HEK293T (cell line): ENCODE data around the gene LCE2A.
"Not testable (repeated sequence)": the region's sequence is repeated elsewhere in the genome, so short reads cannot be mapped to it uniquely, and the experiment has no call there.

Source experiments
- CTCF ChIA-PET: fragments of 350-600 bp; formaldehyde crosslinking; extraction: SDS; loops from one replicate; lab custom pipeline; 2021; ENCODE audit warnings: antibody characterized with exemption, inconsistent platforms; lab: Yijun Ruan, JAX
- POLR2A ChIA-PET: fragments of 350-600 bp; formaldehyde crosslinking; extraction: SDS; loops from one replicate; lab custom pipeline; 2020; ENCODE audit warnings: antibody characterized with exemption, inconsistent platforms; lab: Yijun Ruan, JAX
- DNase-seq: peaks from one replicate; pipeline ENCODE4 v3.0.0; 2012; ENCODE audit warnings: mixed read lengths; ENCODE audit errors: extremely low spot score
- ARNT ChIP-seq: fragments of 450-650 bp; IDR thresholded peaks from 2 replicates; pipeline ENCODE4 v1.6.1; 2017; ENCODE audit warnings: mild to moderate bottlenecking
- BHLHE40 ChIP-seq: fragments of 450-650 bp; IDR thresholded peaks from 2 replicates; pipeline ENCODE4 v1.6.1; 2016; ENCODE audit warnings: mild to moderate bottlenecking, moderate library complexity, borderline replicate concordance
- CTBP1 ChIP-seq: fragments of 450-650 bp; IDR thresholded peaks from 2 replicates; pipeline ENCODE4 v1.6.1; 2016; ENCODE audit warnings: borderline replicate concordance
- ELF4 ChIP-seq: fragments of 450-650 bp; IDR thresholded peaks from 2 replicates; pipeline ENCODE4 v1.6.1; 2017; ENCODE audit warnings: antibody characterized with exemption
- FOXA1 ChIP-seq: fragments of 450-650 bp; IDR thresholded peaks from 2 replicates; pipeline ENCODE4 v1.6.1; 2016; ENCODE audit warnings: mild to moderate bottlenecking
- FOXK2 ChIP-seq: fragments of 450-650 bp; IDR thresholded peaks from 2 replicates; pipeline ENCODE4 v1.6.1; 2016; ENCODE audit warnings: mild to moderate bottlenecking
- FOXM1 ChIP-seq: fragments of 450-650 bp; IDR thresholded peaks from 2 replicates; pipeline ENCODE4 v1.6.1; 2017; ENCODE audit warnings: mild to moderate bottlenecking, borderline replicate concordance
- HDGF ChIP-seq: fragments of 450-650 bp; IDR thresholded peaks from 2 replicates; pipeline ENCODE4 v1.6.1; 2017; ENCODE audit warnings: antibody characterized with exemption, borderline replicate concordance
- L3MBTL2 ChIP-seq: fragments of 450-650 bp; conservative IDR thresholded peaks from 2 replicates; pipeline ENCODE4 v1.6.1; 2016; ENCODE audit warnings: mild to moderate bottlenecking
- LEF1 ChIP-seq: fragments of 450-650 bp; IDR thresholded peaks from 2 replicates; pipeline ENCODE4 v1.6.1; 2017; ENCODE audit warnings: mild to moderate bottlenecking, borderline replicate concordance
- NFRKB ChIP-seq: fragments of 450-650 bp; IDR thresholded peaks from 2 replicates; pipeline ENCODE4 v1.6.1; 2016; ENCODE audit warnings: mild to moderate bottlenecking, moderate library complexity
- PKNOX1 ChIP-seq: fragments of 450-650 bp; IDR thresholded peaks from 2 replicates; pipeline ENCODE4 v1.6.1; 2016
- SP1 ChIP-seq: fragments of 450-650 bp; IDR thresholded peaks from 2 replicates; pipeline ENCODE4 v1.6.1; 2017
- SUZ12 ChIP-seq: fragments of 450-650 bp; IDR thresholded peaks from 2 replicates; pipeline ENCODE4 v1.6.1; 2016; ENCODE audit warnings: mild to moderate bottlenecking
- TARDBP ChIP-seq: fragments of 450-650 bp; IDR thresholded peaks from 2 replicates; pipeline ENCODE4 v1.6.1; 2016
- ZNF384 ChIP-seq: fragments of 450-650 bp; IDR thresholded peaks from 2 replicates; pipeline ENCODE4 v1.6.1; 2016

The LCE2A gene

DNA sequence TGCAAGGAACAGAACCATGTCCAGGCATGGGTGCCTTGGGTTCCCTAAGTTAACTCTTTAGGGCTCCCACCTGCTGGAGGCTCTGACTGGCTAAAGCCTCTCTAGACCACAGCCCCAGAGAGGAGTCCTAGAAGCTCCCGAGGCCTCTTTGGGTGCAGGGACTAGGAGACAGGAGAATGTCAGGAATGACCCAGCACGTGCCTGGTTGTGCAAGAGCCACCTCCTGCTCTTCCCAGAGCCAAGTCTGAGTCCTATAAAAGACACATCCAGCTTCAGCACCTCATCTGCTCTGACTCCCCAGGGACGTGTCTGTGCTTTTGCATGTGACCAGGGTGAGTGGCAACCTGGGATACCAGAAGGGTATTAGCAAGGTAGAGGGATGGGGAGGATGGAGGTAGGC, 35.0 kb upstream of the LCE2A start, which contains the start of gene LCE2D:
TSS of gene LCE2D (plus strand) at position 283 of the 400 bp plus-strand sequence. CDS start 726 bp downstream, outside the sequence.
- ChIA-PET POLR2A (no interaction called here), CTCF (no interaction called here)
- TF ChIP-seq FOXK2 (no peak), ARNT (no peak), NFRKB (no peak), SP1 (no peak), L3MBTL2 (no peak), BHLHE40 (no peak), CTBP1 (no peak), FOXA1 (no peak), PKNOX1 (no peak), LEF1 (no peak)
- DNase-seq, result no peak

DNA sequence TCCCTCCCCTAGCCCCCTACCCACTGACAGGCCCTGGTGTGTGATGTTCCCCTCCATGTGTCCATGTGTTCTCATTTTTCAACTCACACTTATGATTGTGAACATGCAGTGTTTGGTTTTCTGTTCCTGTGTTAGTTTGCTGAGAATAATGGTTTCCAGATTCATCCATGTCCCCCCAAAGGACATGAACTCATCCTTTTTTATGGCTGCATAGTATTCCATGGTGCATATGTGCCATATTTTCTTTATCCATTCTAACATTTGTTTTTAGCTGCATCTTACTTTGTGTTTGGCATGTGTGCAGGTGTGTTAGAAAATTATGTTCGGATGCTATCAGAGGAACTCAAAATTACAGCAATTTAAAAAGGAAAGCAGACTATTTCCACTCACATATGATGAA, 32.0 kb upstream of the LCE2A start:
- CTCF ChIA-PET, DNase-seq, POLR2A ChIA-PET: not testable (repeated sequence)

DNA sequence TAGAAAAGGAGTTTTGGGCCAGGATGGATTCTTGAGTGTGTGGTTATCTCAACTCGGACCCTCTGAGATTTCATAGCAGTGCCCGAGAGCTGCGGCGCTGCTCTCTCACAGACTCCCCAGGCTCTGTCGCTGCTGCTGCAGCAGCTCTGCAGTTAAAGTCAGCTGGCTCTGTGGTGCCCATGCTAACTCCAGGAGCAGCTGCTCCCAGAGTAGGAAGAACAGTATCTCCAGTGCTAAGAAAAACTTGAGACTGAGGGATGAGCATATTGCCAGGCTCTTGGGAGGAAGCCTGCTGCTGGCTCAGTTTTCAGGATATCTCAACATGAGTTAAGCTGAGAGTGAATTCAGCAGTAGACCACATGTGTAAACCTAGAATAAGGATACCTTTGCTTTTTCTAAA, 30.5 kb upstream of the LCE2A start:
- no peak for TF ChIP-seq SP1
- no peak for TF ChIP-seq LEF1
- no peak for TF ChIP-seq ARNT
- TF ChIP-seq HDGF, result no peak
- TF ChIP-seq NFRKB, result no peak
- no peak for TF ChIP-seq FOXK2
- ChIA-PET POLR2A (no interaction called here), CTCF (no interaction called here)
- DNase-seq, result no peak

DNA sequence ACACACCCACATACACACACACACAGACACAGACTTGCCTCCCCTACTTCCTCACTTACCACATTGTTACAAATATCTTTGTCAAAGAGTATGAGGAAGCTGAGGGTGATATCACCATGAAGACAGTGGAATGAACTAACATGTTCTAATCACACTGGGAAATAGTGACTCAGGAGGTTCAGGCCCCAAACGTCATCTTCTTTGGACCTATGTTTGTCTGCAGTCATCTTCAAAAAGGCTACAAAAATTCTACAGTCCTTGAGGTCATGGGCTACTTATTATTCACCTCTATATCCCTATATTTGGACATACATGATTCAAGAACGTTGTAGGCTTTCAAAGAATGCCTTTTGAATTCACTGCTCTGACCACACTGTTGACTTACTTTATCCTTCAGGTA, 25.1 kb upstream of the LCE2A start:
- DNase-seq, result no peak
- POLR2A ChIA-PET, result no interaction called here
- CTCF ChIA-PET, result no interaction called here
- TF ChIP-seq LEF1, result no peak
- TF ChIP-seq TARDBP, result no peak
- TF ChIP-seq ZNF384, result no peak

- CTCF ChIA-PET, DNase-seq, POLR2A ChIA-PET: not testable (repeated sequence)
These were observed 23.2 kb upstream of the LCE2A start, which contains the start of gene LCE2C for GRCh38 chr1:152674983-152675382. TSS of gene LCE2C (plus strand) at chr1:152675279. CDS start at chr1:152676016, 737 bp downstream.

DNA sequence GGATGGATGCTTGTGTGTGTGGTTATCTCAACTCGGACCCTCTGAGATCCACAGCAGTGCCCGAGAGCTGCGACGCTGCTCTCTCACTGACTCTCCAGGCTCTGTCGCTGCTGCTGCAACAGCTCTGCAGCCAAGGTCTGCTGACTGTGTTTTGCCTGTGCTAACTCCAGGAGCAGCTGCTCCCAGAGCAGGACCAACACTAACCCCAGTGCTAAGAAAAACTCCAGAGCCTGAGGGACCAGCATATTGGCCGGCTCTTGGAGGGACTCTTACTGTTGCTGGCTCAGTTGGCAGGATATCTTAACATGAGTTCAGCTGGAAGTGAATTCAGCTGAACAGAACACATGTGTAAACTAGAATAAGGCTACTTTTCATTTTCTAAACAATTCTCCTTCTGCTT, 18.7 kb upstream of the LCE2A start:
- ChIA-PET CTCF (no interaction called here), POLR2A (no interaction called here)
- DNase-seq, result no peak
- TF ChIP-seq ELF4 (no peak), FOXK2 (no peak), SP1 (no peak), LEF1 (no peak), PKNOX1 (no peak), L3MBTL2 (no peak), TARDBP (no peak), FOXA1 (no peak), CTBP1 (no peak), ARNT (no peak), NFRKB (no peak), FOXM1 (no peak), BHLHE40 (no peak), HDGF (no peak), ZNF384 (no peak), SUZ12 (no peak)

DNA sequence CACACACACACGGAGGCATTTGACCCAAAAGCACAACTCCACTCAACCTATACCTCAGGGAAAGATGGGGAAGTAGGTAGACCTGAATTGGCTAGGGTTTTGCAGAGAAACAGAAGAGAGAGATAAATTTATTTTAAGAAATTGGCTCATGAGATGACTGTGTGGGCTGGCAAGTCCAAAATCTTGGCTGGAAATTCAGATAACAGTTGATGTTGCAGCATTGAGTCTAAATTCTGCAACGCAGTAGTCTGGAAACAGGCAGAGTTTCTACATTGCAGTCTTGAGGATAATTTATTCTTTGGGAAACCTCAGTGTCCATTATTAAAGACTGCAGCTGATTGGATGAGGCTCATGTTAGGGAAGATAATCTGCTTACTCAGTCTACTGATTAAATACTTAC, 16.5 kb upstream of the LCE2A start:
- DNase-seq, result no peak
- TF ChIP-seq BHLHE40 (no peak), FOXM1 (no peak), TARDBP (no peak), HDGF (no peak), ZNF384 (no peak), ELF4 (no peak), PKNOX1 (no peak), LEF1 (no peak), FOXK2 (no peak), FOXA1 (no peak), SP1 (no peak), SUZ12 (no peak), L3MBTL2 (no peak), CTBP1 (no peak), ARNT (no peak), NFRKB (no peak)
- POLR2A ChIA-PET, result no interaction called here
- CTCF ChIA-PET, result no interaction called here
